Fibroblast of lung (primary cell): ENCODE measurements around the gene SLC35F3. TPM values are rescaled to one million over a fixed set of nuclear protein-coding genes. Genes with fewer than 3 reads are reported as not detected.

ENCODE experiments used
- DNase-seq, 2 donors: peaks; one replicate each; pipeline versions ENCODE4 v3.0.0 to v3.0.0-alpha.2; 2010; ENCODE audit warnings: low read depth in 2 of 2
- H2AFZ ChIP-seq: 2 replicates; pipeline ENCODE4 v1.5.1; 2012; ENCODE audit warnings: low read length, control low read depth, inconsistent platforms
- H3K27ac ChIP-seq: 2 replicates; pipeline ENCODE4 v1.5.1; 2011; ENCODE audit warnings: low read length, control low read depth; ENCODE audit not compliant: insufficient read depth
- H3K27me3 ChIP-seq: 2 replicates; pipeline ENCODE4 v1.5.1; 2011; ENCODE audit warnings: mild to moderate bottlenecking, low read length; ENCODE audit not compliant: control insufficient read depth, insufficient read depth
- H3K36me3 ChIP-seq: 2 replicates; pipeline ENCODE4 v1.5.1; 2011; ENCODE audit warnings: low read length; ENCODE audit not compliant: control insufficient read depth, insufficient read depth
- H3K4me1 ChIP-seq: 2 replicates; pipeline ENCODE4 v1.5.1; 2011; ENCODE audit warnings: low read length; ENCODE audit not compliant: control insufficient read depth, insufficient read depth; ENCODE audit errors: extremely low read depth
- H3K4me2 ChIP-seq: 2 replicates; pipeline ENCODE4 v1.5.1; 2011; ENCODE audit warnings: low read length, control low read depth; ENCODE audit not compliant: insufficient read depth; ENCODE audit errors: extremely low read depth
- H3K4me3 ChIP-seq, 4 experiments: fragments of 200-600 bp in 1 of 4; sonication (generic) in 1 of 4; replicated peaks in 1 of 4; 2 replicates each; pipeline ENCODE4 v1.5.1; 2011 to 2016; ENCODE audit warnings: low read length in 4 of 4, low read depth in 3 of 4, mild to moderate bottlenecking in 3 of 4, control low read depth in 2 of 4, inconsistent platforms in 1 of 4, mixed read lengths in 1 of 4; ENCODE audit not compliant: insufficient read depth in 1 of 4; ENCODE audit errors: control extremely low read depth in 1 of 4
- H3K79me2 ChIP-seq: 2 replicates; pipeline ENCODE4 v1.5.1; 2012; ENCODE audit warnings: mild to moderate bottlenecking, low read length, inconsistent platforms; ENCODE audit not compliant: control insufficient read depth, insufficient read depth
- H3K9ac ChIP-seq: 2 replicates; pipeline ENCODE4 v1.5.1; 2011; ENCODE audit warnings: mild to moderate bottlenecking, low read length, control low read depth; ENCODE audit not compliant: insufficient read depth
- H3K9me3 ChIP-seq: 2 replicates; pipeline ENCODE4 v1.5.1; 2012; ENCODE audit warnings: low read depth, low read length; ENCODE audit not compliant: control insufficient read depth, insufficient read depth
- H4K20me1 ChIP-seq: 2 replicates; pipeline ENCODE4 v1.5.1; 2011; ENCODE audit warnings: low read length; ENCODE audit not compliant: control insufficient read depth, insufficient read depth; ENCODE audit errors: extremely low read depth
- CTCF ChIP-seq, 2 donors: IDR thresholded peaks in 1 of 2; conservative IDR thresholded peaks in 1 of 2; 1 replicate in 1 of 2; 2 replicates in 1 of 2; pipeline ENCODE4 v1.5.1; 2011 to 2012; ENCODE audit warnings: low read length in 2 of 2, control low read depth in 1 of 2, inconsistent platforms in 1 of 2, low read depth in 1 of 2, mild to moderate bottlenecking in 1 of 2
- EZH2 ChIP-seq: IDR thresholded peaks from 2 replicates; pipeline ENCODE4 v1.5.1; 2012; ENCODE audit warnings: low read length, control low read depth, mild to moderate bottlenecking; ENCODE audit errors: missing control alignments
- polyA plus RNA-seq, 2 donors: library from polyadenylated mRNA; depleted of rRNA in 1 of 2; stranded (reverse) in 1 of 2; unstranded in 1 of 2; fragments of >200 nt; gene quantifications; 2 replicates each; pipeline ENCODE4 v1.2.1, GENCODE V29; 2011 to 2012; ENCODE audit warnings: missing spikeins in 1 of 2
- total RNA-seq: library from RNA; depleted of rRNA; stranded (reverse); fragments of >200 nt; gene quantifications from 2 replicates; pipeline ENCODE4 v1.2.1, GENCODE V29; 2014

The SLC35F3 gene
- total and polyA plus RNA-seq, 2 donors (not counting 1 experiment from before 2014, with no cell fraction given): not detected

GRCh38 chr1:233959102-233959501 lies 54.6 kb downstream of the SLC35F3 start:
- Histone ChIP-seq H3K36me3 (no peaks in the 10 kb centered on the region), H3K4me2 (no peak overlapping the region), H3K27me3 (no peaks in the 10 kb centered on the region), H4K20me1 (no peaks in the 10 kb centered on the region), H3K4me1 (no peaks in the 10 kb centered on the region), H3K9ac (no peak overlapping the region), H3K79me2 (no peaks in the 10 kb centered on the region), H3K27ac (no peak overlapping the region), H3K4me3 (no peak overlapping the region), H3K9me3 (no peaks in the 10 kb centered on the region), H2AFZ (no peak overlapping the region)
- TF ChIP-seq CTCF (conservative IDR thresholded peaks at IDR 0.05 in 1 of 2, IDR thresholded peaks at IDR 0.05 in 1 of 2; ENCODE audit: low read depth in 1 of 2, low read length in 2 of 2): no peak
- no peak for TF ChIP-seq EZH2
- DNase-seq: peak in 1 of 2 donors; percentile 18

- H3K9ac ChIP-seq: no peak overlapping the region
- DNase-seq: no peak
- no peak overlapping the region for H3K27ac ChIP-seq
- H3K4me3 ChIP-seq: no peak overlapping the region
- no peaks in the 10 kb centered on the region for H3K36me3 ChIP-seq
- no peak overlapping the region for H2AFZ ChIP-seq
- H4K20me1 ChIP-seq: no peaks in the 10 kb centered on the region
- no peak for TF ChIP-seq CTCF (conservative IDR thresholded peaks at IDR 0.05 in 1 of 2, IDR thresholded peaks at IDR 0.05 in 1 of 2; ENCODE audit: low read depth in 1 of 2, low read length in 2 of 2)
- TF ChIP-seq EZH2: no peak
- H3K27me3 ChIP-seq: no peaks in the 10 kb centered on the region
- H3K4me2 ChIP-seq: no peak overlapping the region
- no peaks in the 10 kb centered on the region for H3K9me3 ChIP-seq
- H3K79me2 ChIP-seq: no peaks in the 10 kb centered on the region
- no peaks in the 10 kb centered on the region for H3K4me1 ChIP-seq
Observed at GRCh38 chr1:233959971-233960370, 55.5 kb downstream of the SLC35F3 start.

- no peak overlapping the region for H3K9ac ChIP-seq
- no peak for DNase-seq
- no peak overlapping the region for H2AFZ ChIP-seq
- no peaks in the 10 kb centered on the region for H3K9me3 ChIP-seq
- no peaks in the 10 kb centered on the region for H3K4me1 ChIP-seq
- no peak overlapping the region for H3K27ac ChIP-seq
- no peaks in the 10 kb centered on the region for H3K79me2 ChIP-seq
- H4K20me1 ChIP-seq: no peaks in the 10 kb centered on the region
- H3K4me3 ChIP-seq: no peak overlapping the region
- no peaks in the 10 kb centered on the region for H3K27me3 ChIP-seq
- H3K36me3 ChIP-seq: no peaks in the 10 kb centered on the region
- H3K4me2 ChIP-seq: no peak overlapping the region
- no peak for TF ChIP-seq CTCF (conservative IDR thresholded peaks at IDR 0.05 in 1 of 2, IDR thresholded peaks at IDR 0.05 in 1 of 2; ENCODE audit: low read depth in 1 of 2, low read length in 2 of 2)
Observed at GRCh38 chr1:233960386-233960785, 55.9 kb downstream of the SLC35F3 start.
